Thoracic aorta endothelial cell (primary cell): ENCODE measurements around the gene MATN1. TPM values are rescaled to one million over a fixed set of nuclear protein-coding genes. Genes with fewer than 3 reads are reported as not detected.

Experiments used
- small RNA-seq: library from RNA; depleted of rRNA; stranded (forward); fragments of <200 nt; gene quantifications from one replicate; pipeline ENCODE3, GENCODE V24; 2012
- total RNA-seq: library from RNA; depleted of rRNA; stranded (reverse); fragments of >200 nt; gene quantifications from 2 replicates; pipeline ENCODE4 v1.2.3, GENCODE V29; 2012

MATN1 gene, protein sequence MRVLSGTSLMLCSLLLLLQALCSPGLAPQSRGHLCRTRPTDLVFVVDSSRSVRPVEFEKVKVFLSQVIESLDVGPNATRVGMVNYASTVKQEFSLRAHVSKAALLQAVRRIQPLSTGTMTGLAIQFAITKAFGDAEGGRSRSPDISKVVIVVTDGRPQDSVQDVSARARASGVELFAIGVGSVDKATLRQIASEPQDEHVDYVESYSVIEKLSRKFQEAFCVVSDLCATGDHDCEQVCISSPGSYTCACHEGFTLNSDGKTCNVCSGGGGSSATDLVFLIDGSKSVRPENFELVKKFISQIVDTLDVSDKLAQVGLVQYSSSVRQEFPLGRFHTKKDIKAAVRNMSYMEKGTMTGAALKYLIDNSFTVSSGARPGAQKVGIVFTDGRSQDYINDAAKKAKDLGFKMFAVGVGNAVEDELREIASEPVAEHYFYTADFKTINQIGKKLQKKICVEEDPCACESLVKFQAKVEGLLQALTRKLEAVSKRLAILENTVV
- total RNA-seq = under 0.01 and 0.13 TPM in 2 replicates

DNA sequence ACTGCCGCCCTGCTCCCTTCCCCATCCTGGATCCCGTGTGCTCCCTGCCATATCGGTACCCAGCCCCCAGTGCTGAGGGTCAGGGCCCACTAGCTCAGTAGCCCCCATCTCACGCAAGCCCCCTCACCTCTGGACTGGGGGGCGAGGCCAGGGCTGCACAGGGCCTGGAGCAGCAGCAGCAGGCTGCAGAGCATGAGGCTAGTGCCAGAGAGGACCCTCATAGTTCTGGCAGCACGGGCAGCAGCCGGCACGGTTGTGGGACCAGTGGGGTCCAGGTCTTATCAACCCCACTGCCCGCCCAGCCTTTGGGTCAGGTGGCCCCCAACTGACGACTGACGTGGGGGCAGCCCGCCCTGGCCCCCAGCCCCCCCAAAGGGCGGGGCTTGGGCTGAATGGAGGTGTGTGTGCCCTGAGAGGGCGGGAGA, at the start of gene MATN1:
Gene MATN1, minus strand, starts transcription at position 255 of the 425 bp plus-strand sequence. Its CDS starts 34 bp downstream, at position 221.

DNA sequence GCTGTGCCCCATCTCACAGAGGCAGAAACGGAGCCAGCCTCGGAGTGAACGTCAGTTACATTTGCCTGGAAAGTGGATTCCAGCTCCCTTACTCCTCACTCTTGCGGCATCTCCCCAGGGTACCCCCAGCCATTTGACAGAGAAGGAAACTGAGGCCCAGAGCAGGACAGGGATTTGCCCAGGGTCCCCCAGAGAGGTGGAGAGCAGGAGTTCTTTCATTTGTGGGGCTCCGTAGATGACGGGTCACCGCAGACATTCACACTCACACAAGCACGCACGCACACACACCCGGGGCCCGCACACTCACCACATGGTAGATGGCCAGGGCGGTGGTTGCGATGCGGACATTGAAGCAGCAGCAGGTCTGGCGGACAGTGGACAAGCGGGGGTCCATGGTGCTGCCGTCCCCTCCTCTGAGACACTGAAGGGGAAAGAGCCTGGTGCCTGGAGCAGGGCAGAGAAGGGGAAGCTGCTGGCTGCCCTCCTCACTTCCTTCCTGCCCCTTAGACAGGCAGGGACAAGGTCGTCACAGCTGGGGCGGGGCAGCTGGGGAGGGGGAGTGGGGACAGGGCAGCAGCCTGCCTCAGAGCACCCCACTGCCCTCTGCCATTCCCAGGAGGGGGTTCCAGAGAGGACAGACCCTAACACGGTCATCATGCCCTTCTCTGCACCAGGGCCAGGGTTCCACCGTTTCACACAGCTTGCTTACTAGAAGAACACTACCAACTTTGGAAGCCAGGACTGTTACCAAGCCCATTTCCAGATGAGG, 34.2 kb upstream of the MATN1 start, which contains the start of gene LAPTM5:
Gene LAPTM5, minus strand, starts transcription at position 423 of the 769 bp plus-strand sequence. Its CDS starts 29 bp downstream, at position 394.

Small RNA genes within 50 kb of the gene (small RNA-seq; reads per million reads assigned to genes)
- 1.8 reads per million, percentile 45 among the genes with 10 or more reads in this experiment for gene MIR4420

Other genes starting within 250 kb of the MATN1 start
- gene LAPTM5, start 34.2 kb upstream of the MATN1 start, total RNA-seq = 36.0 and 36.3 TPM in 2 replicates
- gene SDC3, start 185.2 kb upstream of the MATN1 start, total RNA-seq = 16.6 and 19.9 TPM in 2 replicates